Ovary (tissue), 3 donors: ENCODE results near the gene APP.

Experiments
- CTCF ChIP-seq, 3 donors: fragments of 450-650 bp in 2 of 3; fragments of 200-600 bp in 1 of 3; IDR thresholded peaks; one replicate each; pipeline versions ENCODE4 v1.5.1 to v1.8.0; 2016 to 2022; ENCODE audit warnings: antibody characterized with exemption in 3 of 3, mild to moderate bottlenecking in 1 of 3
- EP300 ChIP-seq: sonication (generic); formaldehyde crosslinking; IDR thresholded peaks from one replicate; pipeline ENCODE4 v1.6.1; 2017; ENCODE audit warnings: antibody characterized with exemption
- POLR2A ChIP-seq: fragments of 450-650 bp; IDR thresholded peaks from one replicate; pipeline ENCODE4 v1.6.1; 2017; ENCODE audit warnings: antibody characterized with exemption, mild to moderate bottlenecking, moderate library complexity
- donor health status: DM: no; HTN: no; CAD: no.

DNA sequence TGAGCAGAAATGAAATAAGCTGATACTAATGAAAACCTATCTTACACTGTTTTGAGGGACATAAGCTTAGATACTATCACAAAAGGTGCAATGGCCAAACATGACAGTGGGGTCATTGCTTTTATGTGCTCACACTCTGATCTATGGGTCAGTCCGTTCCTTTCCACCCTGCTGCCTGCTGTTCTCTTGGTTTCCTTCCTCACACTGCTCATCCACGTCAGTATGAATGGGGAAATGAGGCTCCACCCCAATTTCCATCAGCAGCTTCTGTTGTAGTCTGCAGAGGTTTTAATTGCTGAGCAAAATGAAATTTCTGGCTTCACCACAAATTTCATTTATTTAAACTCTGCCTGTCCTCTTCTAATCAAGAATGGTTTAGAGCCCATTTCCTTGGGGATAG is 280.6 kb downstream of the APP start:
- TF ChIP-seq CTCF (IDR thresholded peaks at IDR 0.05) (no peak), POLR2A (no peak), EP300 (no peak)
